NB4 (cell line): ENCODE measurements around the gene FUS.

ENCODE experiments used
- CTCF ChIP-seq: IDR thresholded peaks from one replicate; pipeline ENCODE4 v1.5.1; 2012; ENCODE audit warnings: low read depth, low read length
- POLR2A ChIP-seq: IDR thresholded peaks from 2 replicates; pipeline ENCODE4 v1.6.1; 2011; ENCODE audit warnings: mild to moderate bottlenecking; ENCODE audit not compliant: insufficient read length; ENCODE audit errors: extremely low read depth

- TF ChIP-seq CTCF (no peak), POLR2A (no peak)
Measured at GRCh38 chr16:31138621-31139578, 41.0 kb upstream of the FUS start.
